Colonic mucosa (tissue), 4 donors: ENCODE measurements around the gene OR4D10. TPM values are rescaled to one million over a fixed set of nuclear protein-coding genes. Genes with fewer than 3 reads are reported as not detected.
"Not testable (repeated sequence)": the region's sequence is repeated elsewhere in the genome, so short reads cannot be mapped to it uniquely, and the experiment has no call there.

Experiments
- DNase-seq: peaks from one replicate; pipeline ENCODE4 v3.0.0-alpha.2; 2020
- H3K27ac ChIP-seq: fragments of 200-600 bp; one replicate; pipeline ENCODE4 v1.8.0; 2021
- H3K27me3 ChIP-seq: fragments of 200-600 bp; one replicate; pipeline ENCODE4 v1.8.0; 2021
- H3K36me3 ChIP-seq: fragments of 200-600 bp; one replicate; pipeline ENCODE4 v1.8.0; 2021
- H3K4me1 ChIP-seq: fragments of 200-600 bp; one replicate; pipeline ENCODE4 v1.8.0; 2021; ENCODE audit warnings: mild to moderate bottlenecking
- H3K4me3 ChIP-seq: fragments of 200-600 bp; one replicate; pipeline ENCODE4 v1.8.0; 2021
- H3K9ac ChIP-seq, 2 donors: one replicate each; pipeline ENCODE4 v1.7.0; 2013; ENCODE audit warnings: control low read depth in 2 of 2, low read depth in 2 of 2, low read length in 2 of 2
- H3K9me3 ChIP-seq: fragments of 200-600 bp; one replicate; pipeline ENCODE4 v1.8.0; 2021
- intact Hi-C: fragments of 100-400 bp; cut with DNase I; formaldehyde crosslinking; loops from one replicate; pipeline ENCODE4 v1.14.1; 2022
- total RNA-seq, 2 donors: library from RNA; stranded (reverse); fragmentation: NEBNext Ultra II Directional in 1 of 2; extraction: Animal tissue kit (Norgen Biotek cat#: 25700) in 1 of 2; gene quantifications; one replicate each; pipeline ENCODE4 v1.2.1, GENCODE V29; 2021
- TF ChIP-seq, protein P1 (sequence below): fragments of 200-600 bp; IDR thresholded peaks from one replicate; pipeline ENCODE4 v1.8.0; 2022; ENCODE audit warnings: antibody characterized with exemption, mild to moderate bottlenecking
- donor health status: healthy.
- donor health status: DM: no; HTN: no; CAD: no.
- donor health status: DM: no; HTN: no; CAD: no.

OR4D10 gene
- total RNA-seq, 2 donors from 2014 or later: not detected

DNA sequence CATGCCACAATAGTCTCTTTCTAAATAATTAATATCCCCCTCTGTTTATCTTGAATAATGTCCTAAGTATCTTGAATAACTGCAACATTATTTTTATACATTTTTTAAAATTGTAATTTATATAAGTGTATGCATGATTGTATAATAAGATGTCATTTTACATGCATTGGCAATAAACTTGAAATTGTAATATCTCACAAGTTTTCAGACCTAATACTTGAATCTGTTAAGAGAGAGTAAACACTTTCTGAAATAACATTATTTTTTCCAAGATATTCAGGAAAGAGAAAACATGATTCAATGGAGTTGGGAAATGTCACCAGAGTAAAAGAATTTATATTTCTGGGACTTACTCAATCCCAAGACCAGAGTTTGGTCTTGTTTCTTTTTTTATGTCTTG is 30.2 kb downstream of the OR4D10 start, which contains the start of gene OR4D11:
Gene OR4D11 (plus strand): TSS at position 301 of the 400 bp plus-strand sequence. CDS start 0 bp downstream, at position 301.
- H3K4me1 ChIP-seq: no peaks in the 10 kb centered on the region
- DNase-seq: no peak
- H3K9ac ChIP-seq: no peak within 1 kb of the TSS
- no peak within 1 kb of the TSS for H3K4me3 ChIP-seq
- H3K27me3 ChIP-seq: no peaks in the 10 kb centered on the region
- H3K36me3 ChIP-seq: no peaks in the 10 kb centered on the region
- intact Hi-C loops: no loop called here
- H3K27ac ChIP-seq: no peak within 1 kb of the TSS
- TF ChIP-seq, protein P1, sequence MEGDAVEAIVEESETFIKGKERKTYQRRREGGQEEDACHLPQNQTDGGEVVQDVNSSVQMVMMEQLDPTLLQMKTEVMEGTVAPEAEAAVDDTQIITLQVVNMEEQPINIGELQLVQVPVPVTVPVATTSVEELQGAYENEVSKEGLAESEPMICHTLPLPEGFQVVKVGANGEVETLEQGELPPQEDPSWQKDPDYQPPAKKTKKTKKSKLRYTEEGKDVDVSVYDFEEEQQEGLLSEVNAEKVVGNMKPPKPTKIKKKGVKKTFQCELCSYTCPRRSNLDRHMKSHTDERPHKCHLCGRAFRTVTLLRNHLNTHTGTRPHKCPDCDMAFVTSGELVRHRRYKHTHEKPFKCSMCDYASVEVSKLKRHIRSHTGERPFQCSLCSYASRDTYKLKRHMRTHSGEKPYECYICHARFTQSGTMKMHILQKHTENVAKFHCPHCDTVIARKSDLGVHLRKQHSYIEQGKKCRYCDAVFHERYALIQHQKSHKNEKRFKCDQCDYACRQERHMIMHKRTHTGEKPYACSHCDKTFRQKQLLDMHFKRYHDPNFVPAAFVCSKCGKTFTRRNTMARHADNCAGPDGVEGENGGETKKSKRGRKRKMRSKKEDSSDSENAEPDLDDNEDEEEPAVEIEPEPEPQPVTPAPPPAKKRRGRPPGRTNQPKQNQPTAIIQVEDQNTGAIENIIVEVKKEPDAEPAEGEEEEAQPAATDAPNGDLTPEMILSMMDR: no peak
- H3K9me3 ChIP-seq: no peaks in the 10 kb centered on the region

DNA sequence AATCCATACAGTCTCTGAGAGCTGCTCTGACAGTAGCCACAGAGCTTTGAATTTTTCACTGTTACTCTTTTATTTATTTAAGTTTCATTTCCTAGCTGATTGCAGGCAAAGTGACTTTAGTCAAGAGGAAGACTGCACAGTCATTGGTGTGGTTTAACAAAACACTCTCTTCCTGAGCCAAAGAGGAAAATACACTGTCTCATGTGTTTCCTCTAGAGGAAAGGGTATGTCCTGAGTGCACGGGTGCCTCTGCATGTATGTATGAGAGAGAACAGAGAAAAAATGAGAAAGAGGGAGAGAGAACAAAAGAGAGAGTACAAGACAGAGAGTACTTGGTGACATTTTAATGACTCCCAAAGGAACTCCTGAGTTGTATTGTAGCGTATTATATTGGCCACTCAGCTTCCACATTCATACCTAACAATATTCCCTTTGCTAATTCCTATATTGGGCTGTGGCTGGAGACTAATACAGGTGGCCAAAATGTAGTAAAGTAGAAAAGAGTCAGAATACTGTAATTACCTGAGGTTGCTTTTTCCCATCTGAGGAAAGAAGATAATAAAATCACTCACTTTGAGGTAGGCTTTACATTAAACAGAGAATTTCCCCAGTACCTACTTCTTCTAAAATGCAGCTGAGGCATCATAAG is 38.0 kb downstream of the OR4D10 start, which contains the start of gene OR4D9:
Gene OR4D9 (plus strand): TSS at position 599 of the 649 bp plus-strand sequence. CDS start 3,374 bp downstream, outside the sequence.
- TF ChIP-seq, protein P1: no peak
- H3K4me1 ChIP-seq: no peaks in the 10 kb centered on the region
- no peak within 1 kb of the TSS for H3K9ac ChIP-seq
- intact Hi-C loops: no loop called here
- no peak for DNase-seq
- no peak within 1 kb of the TSS for H3K27ac ChIP-seq
- no peaks in the 10 kb centered on the region for H3K9me3 ChIP-seq
- H3K36me3 ChIP-seq: no peaks in the 10 kb centered on the region
- H3K27me3 ChIP-seq: no peaks in the 10 kb centered on the region
- H3K4me3 ChIP-seq: no peak within 1 kb of the TSS

DNA sequence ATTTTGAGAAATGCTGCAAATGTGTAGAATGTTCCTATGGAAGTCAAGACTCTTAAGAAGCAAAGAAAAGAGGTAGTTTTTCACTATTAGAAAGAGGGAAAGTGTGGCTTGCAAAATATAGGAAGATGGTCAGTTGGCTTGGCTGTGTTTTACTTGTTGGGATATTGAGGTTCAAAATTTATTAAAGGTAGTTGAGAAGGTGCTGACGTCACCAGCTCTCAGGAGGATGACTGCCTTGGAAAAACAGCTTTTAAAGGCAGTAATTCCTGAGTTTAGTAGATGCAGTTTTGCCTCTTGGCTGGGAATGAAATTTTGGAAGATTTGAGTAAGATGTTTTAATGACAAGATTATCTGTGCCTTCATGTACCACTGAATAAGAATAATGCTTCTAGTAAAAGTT is 38.6 kb downstream of the OR4D10 start:
- Histone ChIP-seq H3K9me3 (no peaks in the 10 kb centered on the region), H3K27ac (no peak overlapping the region), H3K27me3 (no peaks in the 10 kb centered on the region), H3K36me3 (no peaks in the 10 kb centered on the region), H3K4me3 (no peak overlapping the region), H3K9ac (no peak overlapping the region), H3K4me1 (no peaks in the 10 kb centered on the region)
- no peak for DNase-seq
- TF ChIP-seq, protein P1: no peak
- intact Hi-C loops: no loop called here

DNA sequence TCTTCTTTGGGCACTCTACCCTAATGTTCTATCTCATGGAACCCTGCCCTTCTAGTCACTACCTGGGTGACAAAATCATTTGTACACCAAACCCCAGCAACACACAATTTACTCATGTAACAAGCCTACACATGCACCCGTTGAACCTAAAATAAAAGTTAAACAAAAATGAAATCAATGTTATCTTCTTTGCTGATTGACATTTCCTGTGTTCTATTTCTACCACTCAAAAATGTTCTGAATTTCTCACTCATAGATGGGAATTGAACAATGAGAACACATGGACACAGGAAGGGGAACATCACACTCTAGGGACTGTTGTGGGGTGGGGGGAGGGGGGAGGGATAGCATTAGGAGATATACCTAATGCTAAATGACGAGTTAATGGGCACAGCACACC is 47.0 kb downstream of the OR4D10 start:
- H3K27ac ChIP-seq, H3K9ac ChIP-seq, H3K9me3 ChIP-seq, DNase-seq, H3K4me3 ChIP-seq, H3K4me1 ChIP-seq, H3K27me3 ChIP-seq, intact Hi-C loops, H3K36me3 ChIP-seq: not testable (repeated sequence)

DNA sequence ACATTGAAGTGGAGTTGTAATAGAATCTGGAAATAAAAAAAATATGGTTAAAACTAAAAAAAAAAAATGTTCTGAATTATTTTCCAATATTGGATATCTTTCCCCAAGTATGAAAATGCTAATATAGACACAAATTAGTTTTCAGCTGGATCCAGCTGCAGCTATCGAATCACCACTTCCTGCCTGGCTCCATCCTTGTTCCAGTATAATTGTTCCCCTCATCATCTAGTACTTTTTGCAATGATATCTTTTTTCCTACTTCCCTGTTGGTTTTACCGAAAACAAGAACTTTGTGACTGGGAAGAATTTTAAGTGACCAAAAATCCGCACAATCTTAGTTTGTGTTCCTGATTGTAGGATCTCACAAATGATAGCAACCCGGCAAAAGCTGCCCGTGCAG is 47.6 kb downstream of the OR4D10 start:
- Histone ChIP-seq H3K27me3 (no peaks in the 10 kb centered on the region), H3K9me3 (no peaks in the 10 kb centered on the region), H3K4me1 (no peaks in the 10 kb centered on the region), H3K9ac (no peak overlapping the region), H3K27ac (no peak overlapping the region), H3K4me3 (no peak overlapping the region), H3K36me3 (no peaks in the 10 kb centered on the region)
- DNase-seq: no peak
- intact Hi-C loops: no loop called here
- TF ChIP-seq, protein P1: no peak

DNA sequence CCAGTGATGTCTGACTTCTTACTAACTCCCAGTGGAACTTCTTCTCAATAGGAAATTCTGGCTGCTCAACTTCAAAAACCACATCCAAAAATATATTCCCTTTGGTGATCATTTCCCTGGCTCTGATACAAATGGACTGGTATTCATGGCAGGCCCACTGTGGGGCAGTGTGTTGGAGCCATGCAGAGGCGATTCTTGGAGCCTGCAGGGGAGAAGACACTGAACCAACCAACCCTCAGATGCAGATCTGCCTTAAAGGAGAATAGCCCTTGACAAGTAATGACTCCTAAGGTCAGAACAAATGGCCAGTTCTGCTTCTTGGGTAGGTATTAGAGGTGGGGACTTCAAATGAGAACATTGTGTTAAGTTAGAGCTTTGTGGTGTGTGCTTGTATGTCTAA is 50.4 kb downstream of the OR4D10 start:
- Histone ChIP-seq H3K27ac (no peak overlapping the region), H3K36me3 (no peaks in the 10 kb centered on the region), H3K4me1 (no peaks in the 10 kb centered on the region), H3K9me3 (no peaks in the 10 kb centered on the region), H3K9ac (no peak overlapping the region), H3K4me3 (no peak overlapping the region), H3K27me3 (no peaks in the 10 kb centered on the region)
- intact Hi-C loops: no loop called here
- TF ChIP-seq, protein P1: no peak
- no peak for DNase-seq
